Measurements from ENCODE around the gene COG4.
A peak's percentile ranks its signal among the peaks of the same experiment; 100 is the strongest.

COG4 gene

DNA sequence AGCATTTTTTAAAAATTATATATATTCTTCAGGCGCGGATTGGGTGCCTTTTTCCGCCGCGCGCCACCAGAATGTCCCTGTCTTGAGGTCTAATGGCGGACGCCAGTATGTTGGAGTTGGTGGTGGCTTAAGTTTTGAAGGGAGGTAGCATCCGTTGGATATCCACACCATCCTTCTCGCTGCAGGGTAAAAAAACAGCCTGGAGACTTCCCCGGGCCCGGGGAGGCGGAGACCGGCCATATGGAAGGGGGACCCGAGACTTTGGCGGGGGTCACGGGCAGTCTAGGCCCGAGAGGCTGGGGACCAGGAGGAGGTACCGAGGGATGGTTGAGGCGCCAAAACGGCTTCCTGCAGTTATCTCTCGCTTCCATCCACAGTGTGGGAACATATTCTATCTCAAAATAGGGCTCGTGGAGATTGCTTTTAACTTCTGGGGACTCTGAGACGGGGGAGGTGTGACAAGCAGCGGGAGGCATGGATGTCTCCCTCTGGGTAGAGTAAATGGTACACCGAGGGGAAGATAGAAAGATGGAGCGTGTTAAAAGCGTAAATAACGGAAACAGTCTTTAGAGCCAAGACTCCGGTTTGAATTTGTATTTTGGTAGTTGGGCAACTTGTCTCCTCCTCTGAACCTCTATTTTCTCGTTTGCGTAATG, 517 bp upstream of the COG4 start, which contains the start of gene SF3B3 (continued):
- TF ChIP-seq ZNF768 (tag by site-specific recombination; IDR thresholded peaks at IDR 0.05) = peak; percentile 2; the same call in 1 of the 2 replicates
- no peak for TF ChIP-seq ZNF701 (tag by site-specific recombination; IDR thresholded peaks at IDR 0.05)
- TF ChIP-seq ZNF175 (tag by site-specific recombination; IDR thresholded peaks at IDR 0.05) = no peak
- TF ChIP-seq KLF9 (tag by site-specific recombination; IDR thresholded peaks at IDR 0.05; ENCODE audit: low read depth) = peak; percentile 44
- TF ChIP-seq WT1 (tag by site-specific recombination; IDR thresholded peaks at IDR 0.05) = no peak
- TF ChIP-seq ZNF560 (tag by site-specific recombination; IDR thresholded peaks at IDR 0.05; ENCODE audit: borderline replicate concordance) = no peak
- TF ChIP-seq, protein P1, sequence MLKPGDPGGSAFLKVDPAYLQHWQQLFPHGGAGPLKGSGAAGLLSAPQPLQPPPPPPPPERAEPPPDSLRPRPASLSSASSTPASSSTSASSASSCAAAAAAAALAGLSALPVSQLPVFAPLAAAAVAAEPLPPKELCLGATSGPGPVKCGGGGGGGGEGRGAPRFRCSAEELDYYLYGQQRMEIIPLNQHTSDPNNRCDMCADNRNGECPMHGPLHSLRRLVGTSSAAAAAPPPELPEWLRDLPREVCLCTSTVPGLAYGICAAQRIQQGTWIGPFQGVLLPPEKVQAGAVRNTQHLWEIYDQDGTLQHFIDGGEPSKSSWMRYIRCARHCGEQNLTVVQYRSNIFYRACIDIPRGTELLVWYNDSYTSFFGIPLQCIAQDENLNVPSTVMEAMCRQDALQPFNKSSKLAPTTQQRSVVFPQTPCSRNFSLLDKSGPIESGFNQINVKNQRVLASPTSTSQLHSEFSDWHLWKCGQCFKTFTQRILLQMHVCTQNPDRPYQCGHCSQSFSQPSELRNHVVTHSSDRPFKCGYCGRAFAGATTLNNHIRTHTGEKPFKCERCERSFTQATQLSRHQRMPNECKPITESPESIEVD (tag by site-specific recombination; IDR thresholded peaks at IDR 0.05) = no peak
- TF ChIP-seq, protein P2, sequence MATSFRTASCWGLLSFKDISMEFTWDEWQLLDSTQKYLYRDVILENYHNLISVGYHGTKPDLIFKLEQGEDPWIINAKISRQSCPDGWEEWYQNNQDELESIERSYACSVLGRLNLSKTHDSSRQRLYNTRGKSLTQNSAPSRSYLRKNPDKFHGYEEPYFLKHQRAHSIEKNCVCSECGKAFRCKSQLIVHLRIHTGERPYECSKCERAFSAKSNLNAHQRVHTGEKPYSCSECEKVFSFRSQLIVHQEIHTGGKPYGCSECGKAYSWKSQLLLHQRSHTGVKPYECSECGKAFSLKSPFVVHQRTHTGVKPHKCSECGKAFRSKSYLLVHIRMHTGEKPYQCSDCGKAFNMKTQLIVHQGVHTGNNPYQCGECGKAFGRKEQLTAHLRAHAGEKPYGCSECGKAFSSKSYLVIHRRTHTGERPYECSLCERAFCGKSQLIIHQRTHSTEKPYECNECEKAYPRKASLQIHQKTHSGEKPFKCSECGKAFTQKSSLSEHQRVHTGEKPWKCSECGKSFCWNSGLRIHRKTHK (tag by site-specific recombination; IDR thresholded peaks at IDR 0.05) = no peak
- no peak for TF ChIP-seq ZNF354C (tag by site-specific recombination; IDR thresholded peaks at IDR 0.05; ENCODE audit: borderline replicate concordance, low read depth)
- TF ChIP-seq, protein P3, sequence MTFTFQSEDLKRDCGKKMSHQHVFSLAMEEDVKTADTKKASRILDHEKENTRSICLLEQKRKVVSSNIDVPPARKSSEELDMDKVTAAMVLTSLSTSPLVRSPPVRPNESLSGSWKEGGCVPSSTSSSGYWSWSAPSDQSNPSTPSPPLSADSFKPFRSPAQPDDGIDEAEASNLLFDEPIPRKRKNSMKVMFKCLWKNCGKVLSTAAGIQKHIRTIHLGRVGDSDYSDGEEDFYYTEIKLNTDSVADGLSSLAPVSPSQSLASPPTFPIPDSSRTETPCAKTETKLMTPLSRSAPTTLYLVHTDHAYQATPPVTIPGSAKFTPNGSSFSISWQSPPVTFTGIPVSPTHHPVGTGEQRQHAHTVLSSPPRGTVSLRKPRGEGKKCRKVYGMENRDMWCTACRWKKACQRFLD (tag by site-specific recombination; IDR thresholded peaks at IDR 0.05) = no peak
- TF ChIP-seq, protein P4, sequence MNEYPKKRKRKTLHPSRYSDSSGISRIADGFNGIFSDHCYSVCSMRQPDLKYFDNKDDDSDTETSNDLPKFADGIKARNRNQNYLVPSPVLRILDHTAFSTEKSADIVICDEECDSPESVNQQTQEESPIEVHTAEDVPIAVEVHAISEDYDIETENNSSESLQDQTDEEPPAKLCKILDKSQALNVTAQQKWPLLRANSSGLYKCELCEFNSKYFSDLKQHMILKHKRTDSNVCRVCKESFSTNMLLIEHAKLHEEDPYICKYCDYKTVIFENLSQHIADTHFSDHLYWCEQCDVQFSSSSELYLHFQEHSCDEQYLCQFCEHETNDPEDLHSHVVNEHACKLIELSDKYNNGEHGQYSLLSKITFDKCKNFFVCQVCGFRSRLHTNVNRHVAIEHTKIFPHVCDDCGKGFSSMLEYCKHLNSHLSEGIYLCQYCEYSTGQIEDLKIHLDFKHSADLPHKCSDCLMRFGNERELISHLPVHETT (tag by site-specific recombination; IDR thresholded peaks at IDR 0.05) = no peak
- TF ChIP-seq SCRT2 (tag by site-specific recombination; IDR thresholded peaks at IDR 0.05) = no peak
- no peak for TF ChIP-seq ZNF19 (tag by site-specific recombination; IDR thresholded peaks at IDR 0.05; ENCODE audit: low read depth)
- 0 out of 2 replicates have a peak, but pooled peaks have one; percentile 15 for TF ChIP-seq KLF16 (tag by site-specific recombination; IDR thresholded peaks at IDR 0.05)
- no peak; the same call in 1 of the 2 replicates for TF ChIP-seq ZNF426 (tag by site-specific recombination; IDR thresholded peaks at IDR 0.05)
- no peak for TF ChIP-seq ZNF221 (tag by site-specific recombination; IDR thresholded peaks at IDR 0.05; ENCODE audit: borderline replicate concordance)
- TF ChIP-seq, protein P5, sequence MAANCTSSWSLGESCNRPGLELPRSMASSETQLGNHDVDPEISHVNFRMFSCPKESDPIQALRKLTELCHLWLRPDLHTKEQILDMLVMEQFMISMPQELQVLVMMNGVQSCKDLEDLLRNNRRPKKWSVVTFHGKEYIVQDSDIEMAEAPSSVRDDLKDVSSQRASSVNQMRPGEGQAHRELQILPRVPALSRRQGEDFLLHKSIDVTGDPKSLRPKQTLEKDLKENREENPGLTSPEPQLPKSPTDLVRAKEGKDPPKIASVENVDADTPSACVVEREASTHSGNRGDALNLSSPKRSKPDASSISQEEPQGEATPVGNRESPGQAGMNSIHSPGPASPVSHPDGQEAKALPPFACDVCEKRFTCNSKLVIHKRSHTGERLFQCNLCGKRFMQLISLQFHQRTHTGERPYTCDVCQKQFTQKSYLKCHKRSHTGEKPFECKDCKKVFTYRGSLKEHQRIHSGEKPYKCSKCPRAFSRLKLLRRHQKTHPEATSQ (tag by site-specific recombination; IDR thresholded peaks at IDR 0.05) = no peak
- no peak for TF ChIP-seq ZNF76 (tag by site-specific recombination; IDR thresholded peaks at IDR 0.05; ENCODE audit: borderline replicate concordance, low read depth)
- no peak for TF ChIP-seq ZNF223 (tag by site-specific recombination; IDR thresholded peaks at IDR 0.05)
- TF ChIP-seq ZNF10 (tag by site-specific recombination; IDR thresholded peaks at IDR 0.05) = no peak
- TF ChIP-seq ZBTB17 (tag by site-specific recombination; IDR thresholded peaks at IDR 0.05) = no peak
- TF ChIP-seq, protein P6, sequence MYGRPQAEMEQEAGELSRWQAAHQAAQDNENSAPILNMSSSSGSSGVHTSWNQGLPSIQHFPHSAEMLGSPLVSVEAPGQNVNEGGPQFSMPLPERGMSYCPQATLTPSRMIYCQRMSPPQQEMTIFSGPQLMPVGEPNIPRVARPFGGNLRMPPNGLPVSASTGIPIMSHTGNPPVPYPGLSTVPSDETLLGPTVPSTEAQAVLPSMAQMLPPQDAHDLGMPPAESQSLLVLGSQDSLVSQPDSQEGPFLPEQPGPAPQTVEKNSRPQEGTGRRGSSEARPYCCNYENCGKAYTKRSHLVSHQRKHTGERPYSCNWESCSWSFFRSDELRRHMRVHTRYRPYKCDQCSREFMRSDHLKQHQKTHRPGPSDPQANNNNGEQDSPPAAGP (tag by site-specific recombination; IDR thresholded peaks at IDR 0.05) = no peak
- TF ChIP-seq ZNF837 (tag by site-specific recombination; IDR thresholded peaks at IDR 0.05) = no peak
- no peak for TF ChIP-seq ZNF529 (tag by site-specific recombination; IDR thresholded peaks at IDR 0.05; ENCODE audit: insufficient replicate concordance)
- TF ChIP-seq ZNF624 (tag by site-specific recombination; IDR thresholded peaks at IDR 0.05) = no peak
- TF ChIP-seq ZNF510 (tag by site-specific recombination; IDR thresholded peaks at IDR 0.05; ENCODE audit: insufficient replicate concordance) = no peak
- no peak for TF ChIP-seq ZNF623 (tag by site-specific recombination; IDR thresholded peaks at IDR 0.05)
- no peak for TF ChIP-seq ZNF670 (tag by site-specific recombination; IDR thresholded peaks at IDR 0.05; ENCODE audit: low read depth)
- peak; percentile 64 for TF ChIP-seq ZNF335 (tag by site-specific recombination; conservative IDR thresholded peaks at IDR 0.05)
- TF ChIP-seq ZFP37 (tag by site-specific recombination; IDR thresholded peaks at IDR 0.05) = no peak
- TF ChIP-seq, protein P7, sequence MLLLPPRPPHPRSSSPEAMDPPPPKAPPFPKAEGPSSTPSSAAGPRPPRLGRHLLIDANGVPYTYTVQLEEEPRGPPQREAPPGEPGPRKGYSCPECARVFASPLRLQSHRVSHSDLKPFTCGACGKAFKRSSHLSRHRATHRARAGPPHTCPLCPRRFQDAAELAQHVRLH (tag by site-specific recombination; IDR thresholded peaks at IDR 0.05) = no peak; the same call in 1 of the 2 replicates
- no peak for TF ChIP-seq ZNF248 (tag by site-specific recombination; IDR thresholded peaks at IDR 0.05)
- no peak for TF ChIP-seq REPIN1 (tag by site-specific recombination; IDR thresholded peaks at IDR 0.05; ENCODE audit: low read depth)
